ENCODE measurements around the gene ZNF808.
"Not testable (repeated sequence)": the region's sequence is repeated elsewhere in the genome, so short reads cannot be mapped to it uniquely, and the experiment has no call there.

DNA sequence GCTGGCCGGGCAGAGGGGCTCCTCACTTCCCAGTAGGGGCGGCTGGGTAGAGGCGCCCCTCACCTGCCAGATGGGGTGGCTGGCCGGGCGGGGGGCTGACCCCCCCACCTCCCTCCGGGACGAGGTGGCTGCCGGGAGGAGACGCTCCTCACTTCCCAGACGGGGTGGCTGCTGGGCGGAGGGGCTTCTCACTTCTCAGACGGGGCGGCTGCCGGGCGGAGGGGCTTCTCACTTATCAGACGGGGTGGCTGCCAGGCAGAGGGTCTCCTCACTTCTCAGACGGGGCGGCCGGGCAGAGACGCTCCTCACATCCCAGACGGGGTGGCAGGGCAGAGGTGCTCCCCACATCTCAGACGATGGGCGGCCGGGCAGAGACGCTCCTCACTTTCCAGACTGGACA lies 66.0 kb downstream of the ZNF808 start:
- TF ChIP-seq POLR2A (IDR thresholded peaks at IDR 0.05), result not testable (repeated sequence)
- TF ChIP-seq, protein P1, sequence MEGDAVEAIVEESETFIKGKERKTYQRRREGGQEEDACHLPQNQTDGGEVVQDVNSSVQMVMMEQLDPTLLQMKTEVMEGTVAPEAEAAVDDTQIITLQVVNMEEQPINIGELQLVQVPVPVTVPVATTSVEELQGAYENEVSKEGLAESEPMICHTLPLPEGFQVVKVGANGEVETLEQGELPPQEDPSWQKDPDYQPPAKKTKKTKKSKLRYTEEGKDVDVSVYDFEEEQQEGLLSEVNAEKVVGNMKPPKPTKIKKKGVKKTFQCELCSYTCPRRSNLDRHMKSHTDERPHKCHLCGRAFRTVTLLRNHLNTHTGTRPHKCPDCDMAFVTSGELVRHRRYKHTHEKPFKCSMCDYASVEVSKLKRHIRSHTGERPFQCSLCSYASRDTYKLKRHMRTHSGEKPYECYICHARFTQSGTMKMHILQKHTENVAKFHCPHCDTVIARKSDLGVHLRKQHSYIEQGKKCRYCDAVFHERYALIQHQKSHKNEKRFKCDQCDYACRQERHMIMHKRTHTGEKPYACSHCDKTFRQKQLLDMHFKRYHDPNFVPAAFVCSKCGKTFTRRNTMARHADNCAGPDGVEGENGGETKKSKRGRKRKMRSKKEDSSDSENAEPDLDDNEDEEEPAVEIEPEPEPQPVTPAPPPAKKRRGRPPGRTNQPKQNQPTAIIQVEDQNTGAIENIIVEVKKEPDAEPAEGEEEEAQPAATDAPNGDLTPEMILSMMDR (IDR thresholded peaks at IDR 0.05), result not testable (repeated sequence)
